T-helper 1 cell treated with Interleukin-12 subunit alpha and Interleukin-12 subunit beta and Interleukin-4 antibody, amounts not matched to agents 30 μg/mL and 1 μg/mL, for 36 hours (primary cell): ENCODE measurements around the gene TBC1D3C.
"Not testable (repeated sequence)": the region's sequence is repeated elsewhere in the genome, so short reads cannot be mapped to it uniquely, and the experiment has no call there.

Experiments used
- H3K27ac Mint-ChIP-seq: one replicate; pipeline ENCODE4 v1.8.0; 2021; ENCODE audit warnings: mild to moderate bottlenecking, mixed read lengths
- H3K27me3 Mint-ChIP-seq: one replicate; pipeline ENCODE4 v1.8.0; 2021; ENCODE audit warnings: low read depth, mixed read lengths
- H3K36me3 Mint-ChIP-seq: one replicate; pipeline ENCODE4 v1.8.0; 2021; ENCODE audit warnings: low read depth, mixed read lengths
- H3K4me1 Mint-ChIP-seq: one replicate; pipeline ENCODE4 v1.8.0; 2021; ENCODE audit warnings: low read depth, mixed read lengths
- H3K4me3 Mint-ChIP-seq: one replicate; pipeline ENCODE4 v1.8.0; 2021; ENCODE audit warnings: mild to moderate bottlenecking, moderate library complexity, mixed read lengths
- H3K9me3 Mint-ChIP-seq: one replicate; pipeline ENCODE4 v1.8.0; 2021; ENCODE audit warnings: mixed read lengths

TBC1D3C gene

GRCh38 chr17:38068534-38068933 is at the start of gene TBC1D3C:
Gene TBC1D3C, minus strand, starts transcription at chr17:38068634. Its CDS starts 1,568 bp downstream, at chr17:38067066.
- not testable (repeated sequence) for H3K36me3 Mint-ChIP-seq, H3K27ac Mint-ChIP-seq, H3K4me3 Mint-ChIP-seq, H3K4me1 Mint-ChIP-seq, H3K27me3 Mint-ChIP-seq, H3K9me3 Mint-ChIP-seq

GRCh38 chr17:38099262-38099661 is 30.8 kb upstream of the TBC1D3C start:
- not testable (repeated sequence) for H3K36me3 Mint-ChIP-seq, H3K4me3 Mint-ChIP-seq, H3K4me1 Mint-ChIP-seq, H3K27ac Mint-ChIP-seq, H3K9me3 Mint-ChIP-seq, H3K27me3 Mint-ChIP-seq

- H3K4me3 Mint-ChIP-seq, H3K9me3 Mint-ChIP-seq, H3K36me3 Mint-ChIP-seq, H3K4me1 Mint-ChIP-seq, H3K27ac Mint-ChIP-seq, H3K27me3 Mint-ChIP-seq: not testable (repeated sequence)
These were observed 25.7 kb upstream of the TBC1D3C start for GRCh38 chr17:38094059-38094694.

- not testable (repeated sequence) for H3K27ac Mint-ChIP-seq, H3K36me3 Mint-ChIP-seq, H3K9me3 Mint-ChIP-seq, H3K27me3 Mint-ChIP-seq, H3K4me3 Mint-ChIP-seq, H3K4me1 Mint-ChIP-seq
These were observed 19.7 kb upstream of the TBC1D3C start for GRCh38 chr17:38088120-38088519.

- H3K4me3 Mint-ChIP-seq, H3K9me3 Mint-ChIP-seq, H3K36me3 Mint-ChIP-seq, H3K4me1 Mint-ChIP-seq, H3K27me3 Mint-ChIP-seq, H3K27ac Mint-ChIP-seq: not testable (repeated sequence)
These were observed 18.9 kb upstream of the TBC1D3C start for GRCh38 chr17:38087344-38087743.
